H1 (cell line): ENCODE results near the gene NELFB. TPM values are rescaled to one million over a fixed set of nuclear protein-coding genes. Genes with fewer than 3 reads are reported as not detected.
A peak's percentile ranks its signal among the peaks of the same experiment; 100 is the strongest.

Source experiments
- BACH1 ChIP-seq: IDR thresholded peaks from 2 replicates; pipeline ENCODE4 v1.6.1; 2012; ENCODE audit warnings: low read length, improper control_type of control experiment
- CBX5 ChIP-seq: fragments of 300-800, 300-1000 bp; sonication (generic); IDR thresholded peaks from 2 replicates; pipeline ENCODE4 v1.7.1; 2016; ENCODE audit warnings: antibody characterized with exemption, low read length, low read depth
- CEBPB ChIP-seq: IDR thresholded peaks from 2 replicates; pipeline ENCODE4 v1.6.1; 2012; ENCODE audit warnings: low read depth, low read length
- CREB1 ChIP-seq: IDR thresholded peaks from 2 replicates; pipeline ENCODE4 v1.6.1; 2012; ENCODE audit warnings: inconsistent platforms
- EGR1 ChIP-seq: IDR thresholded peaks from 2 replicates; pipeline ENCODE4 v1.6.1; 2011; ENCODE audit warnings: low read depth, low read length, borderline replicate concordance
- EP300 ChIP-seq, 2 experiments: IDR thresholded peaks; 1 replicate in 1 of 2; 2 replicates in 1 of 2; pipeline ENCODE4 v1.6.1; 2011 to 2012; ENCODE audit warnings: low read depth in 2 of 2, low read length in 2 of 2, mild to moderate bottlenecking in 2 of 2, borderline replicate concordance in 1 of 2, inconsistent platforms in 1 of 2, moderate library complexity in 1 of 2
- GABPA ChIP-seq: IDR thresholded peaks from 2 replicates; pipeline ENCODE4 v1.6.1; 2011; ENCODE audit warnings: mild to moderate bottlenecking, low read length, moderate library complexity, borderline replicate concordance; ENCODE audit not compliant: insufficient read depth
- GTF2F1 ChIP-seq: IDR thresholded peaks from 2 replicates; pipeline ENCODE4 v1.6.1; 2012; ENCODE audit warnings: low read depth, low read length, improper control_type of control experiment, borderline replicate concordance
- JUN ChIP-seq: IDR thresholded peaks from 2 replicates; pipeline ENCODE4 v1.6.1; 2011; ENCODE audit warnings: low read depth, mild to moderate bottlenecking, improper control_type of control experiment, low read length
- JUND ChIP-seq: IDR thresholded peaks from 2 replicates; pipeline ENCODE4 v1.6.1; 2011; ENCODE audit warnings: mild to moderate bottlenecking, improper control_type of control experiment, low read length
- KDM1A ChIP-seq: fragments of 200-600, 300-600 bp; sonication (generic); IDR thresholded peaks from 2 replicates; pipeline ENCODE4 v1.7.1; 2016; ENCODE audit warnings: mild to moderate bottlenecking, low read length, borderline replicate concordance
- NRF1 ChIP-seq: IDR thresholded peaks from 2 replicates; pipeline ENCODE4 v1.6.1; 2011; ENCODE audit warnings: mild to moderate bottlenecking, low read depth, low read length, improper control_type of control experiment
- POLR2A ChIP-seq, 2 experiments: IDR thresholded peaks; 1 replicate in 1 of 2; 2 replicates in 1 of 2; pipeline ENCODE4 v1.6.1; 2011; ENCODE audit warnings: low read depth in 2 of 2, low read length in 2 of 2, mild to moderate bottlenecking in 2 of 2; ENCODE audit errors: control extremely low read depth in 1 of 2
- POU5F1 ChIP-seq: IDR thresholded peaks from 2 replicates; pipeline ENCODE4 v1.6.1; 2011; ENCODE audit warnings: low read depth, mild to moderate bottlenecking, low read length, moderate library complexity
- RBBP5 ChIP-seq: IDR thresholded peaks from 2 replicates; pipeline ENCODE4 v1.7.1; 2012; ENCODE audit warnings: low read depth, mild to moderate bottlenecking, inconsistent platforms, low read length, moderate library complexity, borderline replicate concordance
- RNF2 ChIP-seq: fragments of 200-900, 300-1000 bp; sonication (generic); IDR thresholded peaks from 2 replicates; pipeline ENCODE4 v1.7.1; 2016; ENCODE audit warnings: borderline replicate concordance, low read depth, mild to moderate bottlenecking, antibody characterized with exemption, low read length; ENCODE audit not compliant: poor library complexity, severe bottlenecking; ENCODE audit errors: missing control alignments
- RXRA ChIP-seq: IDR thresholded peaks from 2 replicates; pipeline ENCODE4 v1.6.1; 2011; ENCODE audit warnings: low read depth, mild to moderate bottlenecking, low read length, moderate library complexity; ENCODE audit not compliant: insufficient read depth
- TEAD4 ChIP-seq: IDR thresholded peaks from 2 replicates; pipeline ENCODE4 v1.6.1; 2012; ENCODE audit warnings: low read depth, low read length, inconsistent platforms, mixed read lengths
- polyA plus RNA-seq, 7 experiments: library from polyadenylated mRNA; depleted of rRNA in 3 of 7; stranded (reverse) in 5 of 7; unstranded in 2 of 7; fragments of >200 nt in 5 of 7; fragments of 200-250 nt in 2 of 7; gene quantifications; 1 replicate in 5 of 7; 2 replicates in 1 of 7; 4 replicates in 1 of 7; pipeline versions ENCODE4 v1.2.1 to v1.2.3, GENCODE V29; 2011 to 2013; ENCODE audit warnings: missing spikeins in 2 of 7, mixed read lengths in 2 of 7
- total RNA-seq: library from RNA; stranded (reverse); fragmentation: NEBNext Ultra II Directional; extraction: Animal tissue kit (Norgen Biotek cat#: 25700); gene quantifications from 2 replicates; pipeline ENCODE4 v1.2.1, GENCODE V29; 2021
- TF ChIP-seq, protein P1 (sequence below): IDR thresholded peaks from 2 replicates; pipeline ENCODE4 v1.6.1; 2012; ENCODE audit warnings: low read length, inconsistent platforms
- TF ChIP-seq, protein P2 (sequence below), 3 experiments: IDR thresholded peaks; 1 replicate in 2 of 3; 2 replicates in 1 of 3; pipeline versions ENCODE4 v1.5.1 to v1.6.1; 2011; ENCODE audit warnings: low read length in 3 of 3, mild to moderate bottlenecking in 3 of 3, inconsistent platforms in 2 of 3, low read depth in 1 of 3, moderate library complexity in 1 of 3; ENCODE audit not compliant: insufficient read depth in 1 of 3; ENCODE audit errors: control extremely low read depth in 1 of 3

Gene NELFB
- total and polyA plus RNA-seq, 2 of the 8 experiments (the other 6 are each of a cell fraction or from before 2014, with no cell fraction given): 57.6 to 78.0 TPM

DNA sequence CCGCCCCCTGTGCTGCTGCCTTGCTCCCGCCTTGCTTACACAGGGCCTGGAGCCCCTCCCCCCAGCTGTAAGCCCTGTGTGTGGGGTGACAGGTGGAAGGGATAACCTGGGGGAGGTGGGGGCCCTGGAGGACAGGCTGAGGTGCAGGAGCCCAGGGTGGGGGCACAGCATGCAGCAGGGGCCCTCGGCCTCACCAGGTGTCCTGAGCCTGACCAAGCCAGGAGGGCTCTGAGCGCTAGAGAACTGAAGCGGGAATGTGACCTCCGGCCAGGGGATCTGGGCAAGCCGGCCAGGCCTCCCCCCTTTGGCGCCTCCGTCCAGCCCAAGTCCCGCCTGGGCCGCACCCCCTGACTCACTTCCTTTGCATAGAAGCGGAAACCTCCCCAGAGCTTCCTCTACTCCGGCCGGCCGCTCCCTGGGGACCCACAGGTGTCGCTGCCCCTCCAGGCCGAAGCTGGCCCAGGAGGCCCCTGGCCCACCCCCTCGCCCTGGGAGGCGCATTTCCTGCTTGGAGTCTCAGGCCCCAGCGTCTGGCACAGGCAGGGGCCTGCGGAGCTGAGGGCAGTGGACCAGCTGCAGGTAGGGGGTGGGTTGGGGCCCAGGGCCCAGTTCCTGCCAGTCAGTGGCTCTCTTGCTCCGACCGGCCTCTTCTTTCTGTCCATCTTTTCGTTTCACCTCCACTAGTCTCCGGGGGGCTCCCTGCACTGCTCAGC lies 22.4 kb downstream of the NELFB start, which contains the start of gene TOR4A (continued):
- TF ChIP-seq, protein P1, sequence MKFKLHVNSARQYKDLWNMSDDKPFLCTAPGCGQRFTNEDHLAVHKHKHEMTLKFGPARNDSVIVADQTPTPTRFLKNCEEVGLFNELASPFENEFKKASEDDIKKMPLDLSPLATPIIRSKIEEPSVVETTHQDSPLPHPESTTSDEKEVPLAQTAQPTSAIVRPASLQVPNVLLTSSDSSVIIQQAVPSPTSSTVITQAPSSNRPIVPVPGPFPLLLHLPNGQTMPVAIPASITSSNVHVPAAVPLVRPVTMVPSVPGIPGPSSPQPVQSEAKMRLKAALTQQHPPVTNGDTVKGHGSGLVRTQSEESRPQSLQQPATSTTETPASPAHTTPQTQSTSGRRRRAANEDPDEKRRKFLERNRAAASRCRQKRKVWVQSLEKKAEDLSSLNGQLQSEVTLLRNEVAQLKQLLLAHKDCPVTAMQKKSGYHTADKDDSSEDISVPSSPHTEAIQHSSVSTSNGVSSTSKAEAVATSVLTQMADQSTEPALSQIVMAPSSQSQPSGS: no peak
- TF ChIP-seq TEAD4 (no peak), KDM1A (peak; percentile 23; the same call in 1 of the 2 replicates), RXRA (no peak), BACH1 (no peak), GABPA (peak; percentile 70; the same call in 1 of the 2 replicates), CBX5 (no peak), EGR1 (peak; percentile 35; the same call in 1 of the 2 replicates), CREB1 (no peak; the same call in 1 of the 2 replicates), RNF2 (no peak), JUND (no peak), GTF2F1 (no peak), NRF1 (no peak), EP300 (IDR thresholded peaks at IDR 0.05; ENCODE audit: borderline replicate concordance in 1 of 2, low read depth in 2 of 2, low read length in 2 of 2) (no peak), POLR2A (IDR thresholded peaks at IDR 0.05; ENCODE audit: control extremely low read depth in 1 of 2, low read depth in 2 of 2, low read length in 2 of 2) (peak in 1 of 2 experiments; percentile 41; a peak in 1 of 3 replicates), RBBP5 (no peak), CEBPB (no peak), POU5F1 (no peak), JUN (no peak)
- TF ChIP-seq, protein P2, sequence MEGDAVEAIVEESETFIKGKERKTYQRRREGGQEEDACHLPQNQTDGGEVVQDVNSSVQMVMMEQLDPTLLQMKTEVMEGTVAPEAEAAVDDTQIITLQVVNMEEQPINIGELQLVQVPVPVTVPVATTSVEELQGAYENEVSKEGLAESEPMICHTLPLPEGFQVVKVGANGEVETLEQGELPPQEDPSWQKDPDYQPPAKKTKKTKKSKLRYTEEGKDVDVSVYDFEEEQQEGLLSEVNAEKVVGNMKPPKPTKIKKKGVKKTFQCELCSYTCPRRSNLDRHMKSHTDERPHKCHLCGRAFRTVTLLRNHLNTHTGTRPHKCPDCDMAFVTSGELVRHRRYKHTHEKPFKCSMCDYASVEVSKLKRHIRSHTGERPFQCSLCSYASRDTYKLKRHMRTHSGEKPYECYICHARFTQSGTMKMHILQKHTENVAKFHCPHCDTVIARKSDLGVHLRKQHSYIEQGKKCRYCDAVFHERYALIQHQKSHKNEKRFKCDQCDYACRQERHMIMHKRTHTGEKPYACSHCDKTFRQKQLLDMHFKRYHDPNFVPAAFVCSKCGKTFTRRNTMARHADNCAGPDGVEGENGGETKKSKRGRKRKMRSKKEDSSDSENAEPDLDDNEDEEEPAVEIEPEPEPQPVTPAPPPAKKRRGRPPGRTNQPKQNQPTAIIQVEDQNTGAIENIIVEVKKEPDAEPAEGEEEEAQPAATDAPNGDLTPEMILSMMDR (IDR thresholded peaks at IDR 0.05; ENCODE audit: control extremely low read depth in 1 of 3, insufficient read depth in 1 of 3, low read depth in 1 of 3, low read length in 3 of 3): peak in 1 of 3 experiments; percentile 21; a peak in 1 of 4 replicates
